ENCODE data around the gene WFDC2. TPM values are rescaled to one million over a fixed set of nuclear protein-coding genes. Genes with fewer than 3 reads are reported as not detected.
"Not testable (repeated sequence)": the region's sequence is repeated elsewhere in the genome, so short reads cannot be mapped to it uniquely, and the experiment has no call there.

The WFDC2 gene
- total RNA-seq, 2 experiments from 2014 or later: not detected

- H3K9me3 Mint-ChIP-seq (ENCODE audit: low read depth): no peaks in the 10 kb centered on the region
- no peak overlapping the region for H3K27ac Mint-ChIP-seq
- H3K4me1 Mint-ChIP-seq: no peaks in the 10 kb centered on the region
- DNase-seq: no peak
- peaks cover 34% of the 10 kb centered on the region for H3K27me3 Mint-ChIP-seq
- no peak for ATAC-seq
- CTCF ChIA-PET: interaction anchor here (1.0 to 1.2 kb wide), 3 partner anchors 9 to 144 kb away, joined by 3 read pairs; partner anchors contain the start of gene SYS1
- no peak overlapping the region for H3K4me3 Mint-ChIP-seq
- H3K36me3 Mint-ChIP-seq: no peaks in the 10 kb centered on the region
Observed at GRCh38 chr20:45462711-45463509, 6.6 kb upstream of the WFDC2 start.

GRCh38 chr20:45463709-45464108 is 5.8 kb upstream of the WFDC2 start:
- Mint-ChIP-seq H3K36me3 (no peaks in the 10 kb centered on the region), H3K4me1 (no peaks in the 10 kb centered on the region), H3K27ac (no peak overlapping the region), H3K4me3 (no peak overlapping the region), H3K27me3 (peaks cover 42% of the 10 kb centered on the region), H3K9me3 (ENCODE audit: low read depth) (no peaks in the 10 kb centered on the region)
- ATAC-seq (no peak), DNase-seq (no peak)
- CTCF ChIA-PET: interaction anchor here (1.5 kb wide), 1 partner anchor 13 kb away, joined by 5 read pairs; no protein-coding TSS in a partner anchor

GRCh38 chr20:45465491-45466266 is 3.9 kb upstream of the WFDC2 start:
- Mint-ChIP-seq H3K27me3 (peaks cover 48% of the 10 kb centered on the region), H3K9me3 (ENCODE audit: low read depth) (no peaks in the 10 kb centered on the region), H3K27ac (no peak overlapping the region), H3K36me3 (no peaks in the 10 kb centered on the region), H3K4me1 (peaks cover 2% of the 10 kb centered on the region), H3K4me3 (no peak overlapping the region)
- CTCF ChIA-PET: interaction anchor here (1.0 to 3.6 kb wide), 6 partner anchors 10 to 175 kb away, joined by 3 to 9 read pairs (median 4); no protein-coding TSS in a partner anchor
- no peak for ATAC-seq
- DNase-seq: no peak

- H3K27ac Mint-ChIP-seq: no peak overlapping the region
- CTCF ChIA-PET: interaction anchor here (1.3 to 3.6 kb wide), 3 partner anchors 30 to 149 kb away, joined by 4 to 9 read pairs (median 5); partner anchors contain the start of gene SYS1
- peaks cover 5% of the 10 kb centered on the region for H3K4me1 Mint-ChIP-seq
- peaks cover 39% of the 10 kb centered on the region for H3K27me3 Mint-ChIP-seq
- no peaks in the 10 kb centered on the region for H3K9me3 Mint-ChIP-seq (ENCODE audit: low read depth)
- H3K36me3 Mint-ChIP-seq: no peaks in the 10 kb centered on the region
- no peak for ATAC-seq
- no peak overlapping the region for H3K4me3 Mint-ChIP-seq
- DNase-seq: no peak
Observed at GRCh38 chr20:45467172-45467571, 2.4 kb upstream of the WFDC2 start.

- peaks cover 38% of the 10 kb centered on the region for H3K27me3 Mint-ChIP-seq
Observed at GRCh38 chr20:45467861-45468260, 1.7 kb upstream of the WFDC2 start.

GRCh38 chr20:45470262-45470931 is 844 bp downstream of the WFDC2 start:
- H3K27me3 Mint-ChIP-seq: peaks cover 38% of the 10 kb centered on the region
- H3K9me3 Mint-ChIP-seq (ENCODE audit: low read depth): no peaks in the 10 kb centered on the region
- H3K4me3 Mint-ChIP-seq: peak overlapping the region; percentile 16
- DNase-seq (no peak), ATAC-seq (peak; percentile 67)
- CTCF ChIA-PET: interaction anchor here (0.9 to 1.2 kb wide), 4 partner anchors 18 to 159 kb away, joined by 3 read pairs; no protein-coding TSS in a partner anchor
- H3K27ac Mint-ChIP-seq: no peak overlapping the region
- H3K4me1 Mint-ChIP-seq: peaks cover 5% of the 10 kb centered on the region
- no peaks in the 10 kb centered on the region for H3K36me3 Mint-ChIP-seq

More at GRCh38 chr20:45467861-45468260, 1.7 kb upstream of the WFDC2 start:
- ATAC-seq (no peak), DNase-seq (no peak)
- CTCF ChIA-PET: interaction anchor here (0.6 to 3.6 kb wide), 5 partner anchors 10 to 149 kb away, joined by 3 to 9 read pairs (median 4); partner anchors contain the start of gene SYS1
- Mint-ChIP-seq H3K4me3 (no peak overlapping the region), H3K9me3 (ENCODE audit: low read depth) (no peaks in the 10 kb centered on the region), H3K36me3 (no peaks in the 10 kb centered on the region), H3K27ac (no peak overlapping the region), H3K4me1 (peaks cover 5% of the 10 kb centered on the region)

- Mint-ChIP-seq H3K27me3 (peaks cover 36% of the 10 kb centered on the region), H3K36me3 (no peaks in the 10 kb centered on the region), H3K4me1 (peaks cover 5% of the 10 kb centered on the region), H3K4me3 (no peak overlapping the region), H3K9me3 (ENCODE audit: low read depth) (no peaks in the 10 kb centered on the region), H3K27ac (no peak overlapping the region)
- CTCF ChIA-PET: interaction anchor here (1.0 to 1.2 kb wide), 2 partner anchors 19 to 159 kb away, joined by 3 read pairs; no protein-coding TSS in a partner anchor
- DNase-seq: no peak
- no peak for ATAC-seq
Observed at GRCh38 chr20:45470937-45471336, 1.4 kb downstream of the WFDC2 start.

GRCh38 chr20:45472286-45472685 is 2.7 kb downstream of the WFDC2 start:
- DNase-seq; H3K27ac Mint-ChIP-seq; H3K4me1 Mint-ChIP-seq; H3K36me3 Mint-ChIP-seq; ATAC-seq; CTCF ChIA-PET; H3K4me3 Mint-ChIP-seq; H3K9me3 Mint-ChIP-seq (ENCODE audit: low read depth): not testable (repeated sequence)
- H3K27me3 Mint-ChIP-seq: peaks cover 28% of the 10 kb centered on the region

- H3K4me1 Mint-ChIP-seq; CTCF ChIA-PET; H3K36me3 Mint-ChIP-seq; H3K9me3 Mint-ChIP-seq (ENCODE audit: low read depth); ATAC-seq; H3K27ac Mint-ChIP-seq; H3K4me3 Mint-ChIP-seq; DNase-seq: not testable (repeated sequence)
- H3K27me3 Mint-ChIP-seq: peaks cover 18% of the 10 kb centered on the region
Observed at GRCh38 chr20:45477530-45478148, 8.1 kb downstream of the WFDC2 start.

GRCh38 chr20:45479822-45480221 is 10.3 kb downstream of the WFDC2 start:
- DNase-seq (no peak), ATAC-seq (no peak)
- no peaks in the 10 kb centered on the region for H3K36me3 Mint-ChIP-seq
- no peaks in the 10 kb centered on the region for H3K4me1 Mint-ChIP-seq
- no peaks in the 10 kb centered on the region for H3K9me3 Mint-ChIP-seq (ENCODE audit: low read depth)
- no peak overlapping the region for H3K4me3 Mint-ChIP-seq
- H3K27me3 Mint-ChIP-seq: peaks cover 32% of the 10 kb centered on the region
- CTCF ChIA-PET: interaction anchor here (1.2 kb wide), 1 partner anchor 40 kb away, joined by 3 read pairs; no protein-coding TSS in a partner anchor
- no peak overlapping the region for H3K27ac Mint-ChIP-seq

- Mint-ChIP-seq H3K9me3 (ENCODE audit: low read depth) (no peaks in the 10 kb centered on the region), H3K27me3 (peaks cover 54% of the 10 kb centered on the region), H3K4me3 (no peak overlapping the region), H3K4me1 (no peaks in the 10 kb centered on the region), H3K27ac (no peak overlapping the region), H3K36me3 (no peaks in the 10 kb centered on the region)
- ATAC-seq (no peak), DNase-seq (no peak)
- CTCF ChIA-PET: no interaction called here
Observed at GRCh38 chr20:45484676-45485075, 15.1 kb downstream of the WFDC2 start.

- no peak for ATAC-seq
- no peaks in the 10 kb centered on the region for H3K4me1 Mint-ChIP-seq
- no peak for DNase-seq
- H3K4me3 Mint-ChIP-seq: no peak overlapping the region
- H3K36me3 Mint-ChIP-seq: no peaks in the 10 kb centered on the region
- CTCF ChIA-PET: interaction anchor here (0.9 to 1.3 kb wide), 2 partner anchors 12 to 166 kb away, joined by 3 read pairs; no protein-coding TSS in a partner anchor
- no peaks in the 10 kb centered on the region for H3K9me3 Mint-ChIP-seq (ENCODE audit: low read depth)
- no peak overlapping the region for H3K27ac Mint-ChIP-seq
- H3K27me3 Mint-ChIP-seq: peaks cover 54% of the 10 kb centered on the region
Observed at GRCh38 chr20:45485388-45485787, 15.8 kb downstream of the WFDC2 start.

All from activated CD8-positive, alpha-beta memory T cell treated with anti-CD3 and anti-CD28 coated beads, Interleukin-2, amount 10 ng/mL, durations not matched to agents 7 days and 5 days (primary cell).